ENCODE results near the gene ACTN4.
"Not testable (repeated sequence)": the region's sequence is repeated elsewhere in the genome, so short reads cannot be mapped to it uniquely, and the experiment has no call there.

Gene ACTN4

GRCh38 chr19:38618590-38619360, 28.7 kb upstream of the ACTN4 start, which contains the start of gene EIF3K:
Gene EIF3K, plus strand, starts transcription at chr19:38619188. Its CDS starts 81 bp downstream, at chr19:38619269.
- H3K9ac ChIP-seq (ENCODE audit: low read depth in 1 of 2, low read length in 2 of 2) = peak within 1 kb of the TSS; percentile 95 to 98
- peak within 1 kb of the TSS; percentile 84 to 88 for H3K27ac ChIP-seq (ENCODE audit: low read depth in 2 of 2, low read length in 2 of 2)
- H3K4me3 ChIP-seq (ENCODE audit: low read length in 2 of 2) = peak within 1 kb of the TSS; percentile 99 to 100
- H3K4me1 ChIP-seq (ENCODE audit: control insufficient read depth in 2 of 2, insufficient read depth in 2 of 2, low read length in 2 of 2) = peaks cover 16 to 18% of the 10 kb centered on the region in 2 donors
- no peaks in the 10 kb centered on the region for H3K27me3 ChIP-seq (ENCODE audit: control insufficient read depth in 2 of 2, insufficient read depth in 2 of 2, low read length in 2 of 2)
- H3K9me3 ChIP-seq (ENCODE audit: control insufficient read depth in 2 of 2, low read length in 2 of 2) = no peaks in the 10 kb centered on the region
- H3K36me3 ChIP-seq (ENCODE audit: control insufficient read depth in 2 of 2, insufficient read depth in 2 of 2, low read length in 2 of 2) = peaks cover 16 to 25% of the 10 kb centered on the region in 2 donors

GRCh38 chr19:38619361-38620174, 27.9 kb upstream of the ACTN4 start:
- H3K4me3 ChIP-seq (ENCODE audit: low read length in 2 of 2) = peak overlapping the region; percentile 99 to 100
- H3K9me3 ChIP-seq (ENCODE audit: control insufficient read depth in 2 of 2, low read length in 2 of 2) = no peaks in the 10 kb centered on the region
- H3K9ac ChIP-seq (ENCODE audit: low read depth in 1 of 2, low read length in 2 of 2) = peak overlapping the region; percentile 95 to 98
- no peaks in the 10 kb centered on the region for H3K27me3 ChIP-seq (ENCODE audit: control insufficient read depth in 2 of 2, insufficient read depth in 2 of 2, low read length in 2 of 2)
- H3K4me1 ChIP-seq (ENCODE audit: control insufficient read depth in 2 of 2, insufficient read depth in 2 of 2, low read length in 2 of 2) = peaks cover 16 to 18% of the 10 kb centered on the region in 2 donors
- peaks cover 22 to 33% of the 10 kb centered on the region in 2 donors for H3K36me3 ChIP-seq (ENCODE audit: control insufficient read depth in 2 of 2, insufficient read depth in 2 of 2, low read length in 2 of 2)
- peak overlapping the region; percentile 84 to 88 for H3K27ac ChIP-seq (ENCODE audit: low read depth in 2 of 2, low read length in 2 of 2)

GRCh38 chr19:38624822-38625221, 22.6 kb upstream of the ACTN4 start:
- H3K4me3 ChIP-seq (ENCODE audit: low read length in 2 of 2) = no peak overlapping the region
- H3K27me3 ChIP-seq (ENCODE audit: control insufficient read depth in 2 of 2, insufficient read depth in 2 of 2, low read length in 2 of 2) = no peaks in the 10 kb centered on the region
- H3K4me1 ChIP-seq (ENCODE audit: control insufficient read depth in 2 of 2, insufficient read depth in 2 of 2, low read length in 2 of 2) = peaks cover 5 to 7% of the 10 kb centered on the region in 2 donors
- no peaks in the 10 kb centered on the region for H3K9me3 ChIP-seq (ENCODE audit: control insufficient read depth in 2 of 2, low read length in 2 of 2)
- H3K36me3 ChIP-seq (ENCODE audit: control insufficient read depth in 2 of 2, insufficient read depth in 2 of 2, low read length in 2 of 2) = peaks cover 48 to 73% of the 10 kb centered on the region in 2 donors
- no peak overlapping the region for H3K9ac ChIP-seq (ENCODE audit: low read depth in 1 of 2, low read length in 2 of 2)
- no peak overlapping the region for H3K27ac ChIP-seq (ENCODE audit: low read depth in 2 of 2, low read length in 2 of 2)

- no peaks in the 10 kb centered on the region for H3K27me3 ChIP-seq (ENCODE audit: control insufficient read depth in 2 of 2, insufficient read depth in 2 of 2, low read length in 2 of 2)
- no peak overlapping the region for H3K9ac ChIP-seq (ENCODE audit: low read depth in 1 of 2, low read length in 2 of 2)
- H3K36me3 ChIP-seq (ENCODE audit: control insufficient read depth in 2 of 2, insufficient read depth in 2 of 2, low read length in 2 of 2) = peaks cover 41 to 72% of the 10 kb centered on the region in 2 donors
- H3K27ac ChIP-seq (ENCODE audit: low read depth in 2 of 2, low read length in 2 of 2) = no peak overlapping the region
- H3K4me1 ChIP-seq (ENCODE audit: control insufficient read depth in 2 of 2, insufficient read depth in 2 of 2, low read length in 2 of 2) = no peaks in the 10 kb centered on the region
- H3K4me3 ChIP-seq (ENCODE audit: low read length in 2 of 2) = no peak overlapping the region
- H3K9me3 ChIP-seq (ENCODE audit: control insufficient read depth in 2 of 2, low read length in 2 of 2) = no peaks in the 10 kb centered on the region
These were observed 21.0 kb upstream of the ACTN4 start for GRCh38 chr19:38626401-38626800.

- Histone ChIP-seq H3K27ac (ENCODE audit: low read depth in 2 of 2, low read length in 2 of 2) (no peak overlapping the region), H3K36me3 (ENCODE audit: control insufficient read depth in 2 of 2, insufficient read depth in 2 of 2, low read length in 2 of 2) (peaks cover 36 to 59% of the 10 kb centered on the region in 2 donors), H3K27me3 (ENCODE audit: control insufficient read depth in 2 of 2, insufficient read depth in 2 of 2, low read length in 2 of 2) (no peaks in the 10 kb centered on the region), H3K9ac (ENCODE audit: low read depth in 1 of 2, low read length in 2 of 2) (no peak overlapping the region), H3K9me3 (ENCODE audit: control insufficient read depth in 2 of 2, low read length in 2 of 2) (no peaks in the 10 kb centered on the region), H3K4me3 (ENCODE audit: low read length in 2 of 2) (no peak overlapping the region), H3K4me1 (ENCODE audit: control insufficient read depth in 2 of 2, insufficient read depth in 2 of 2, low read length in 2 of 2) (peaks cover 0 to under 1% of the 10 kb centered on the region in 2 donors)
These were observed 17.9 kb upstream of the ACTN4 start for GRCh38 chr19:38629568-38629967.

- not testable (repeated sequence) for H3K9ac ChIP-seq (ENCODE audit: low read depth in 1 of 2, low read length in 2 of 2); H3K4me3 ChIP-seq (ENCODE audit: low read length in 2 of 2); H3K27me3 ChIP-seq (ENCODE audit: control insufficient read depth in 2 of 2, insufficient read depth in 2 of 2, low read length in 2 of 2); H3K27ac ChIP-seq (ENCODE audit: low read depth in 2 of 2, low read length in 2 of 2); H3K9me3 ChIP-seq (ENCODE audit: control insufficient read depth in 2 of 2, low read length in 2 of 2)
- H3K36me3 ChIP-seq (ENCODE audit: control insufficient read depth in 2 of 2, insufficient read depth in 2 of 2, low read length in 2 of 2) = peaks cover 33 to 53% of the 10 kb centered on the region in 2 donors
- peaks cover 10 to 11% of the 10 kb centered on the region in 2 donors for H3K4me1 ChIP-seq (ENCODE audit: control insufficient read depth in 2 of 2, insufficient read depth in 2 of 2, low read length in 2 of 2)
These were observed 16.1 kb upstream of the ACTN4 start for GRCh38 chr19:38631301-38631700.

- peaks cover 26 to 49% of the 10 kb centered on the region in 2 donors for H3K36me3 ChIP-seq (ENCODE audit: control insufficient read depth in 2 of 2, insufficient read depth in 2 of 2, low read length in 2 of 2)
These were observed 15.5 kb upstream of the ACTN4 start for GRCh38 chr19:38631811-38632475.

GRCh38 chr19:38632476-38633213, 14.8 kb upstream of the ACTN4 start:
- H3K9ac ChIP-seq (ENCODE audit: low read depth in 1 of 2, low read length in 2 of 2) = no peak overlapping the region
- no peaks in the 10 kb centered on the region for H3K9me3 ChIP-seq (ENCODE audit: control insufficient read depth in 2 of 2, low read length in 2 of 2)
- peaks cover 26 to 43% of the 10 kb centered on the region in 2 donors for H3K36me3 ChIP-seq (ENCODE audit: control insufficient read depth in 2 of 2, insufficient read depth in 2 of 2, low read length in 2 of 2)
- no peak overlapping the region for H3K4me3 ChIP-seq (ENCODE audit: low read length in 2 of 2)
- H3K27me3 ChIP-seq (ENCODE audit: control insufficient read depth in 2 of 2, insufficient read depth in 2 of 2, low read length in 2 of 2) = no peaks in the 10 kb centered on the region
- no peak overlapping the region for H3K27ac ChIP-seq (ENCODE audit: low read depth in 2 of 2, low read length in 2 of 2)
- H3K4me1 ChIP-seq (ENCODE audit: control insufficient read depth in 2 of 2, insufficient read depth in 2 of 2, low read length in 2 of 2) = peaks cover 17 to 20% of the 10 kb centered on the region in 2 donors

More at GRCh38 chr19:38631811-38632475, 15.5 kb upstream of the ACTN4 start:
- peaks cover 16 to 17% of the 10 kb centered on the region in 2 donors for H3K4me1 ChIP-seq (ENCODE audit: control insufficient read depth in 2 of 2, insufficient read depth in 2 of 2, low read length in 2 of 2)
- not testable (repeated sequence) for H3K9ac ChIP-seq (ENCODE audit: low read depth in 1 of 2, low read length in 2 of 2); H3K4me3 ChIP-seq (ENCODE audit: low read length in 2 of 2); H3K27me3 ChIP-seq (ENCODE audit: control insufficient read depth in 2 of 2, insufficient read depth in 2 of 2, low read length in 2 of 2); H3K27ac ChIP-seq (ENCODE audit: low read depth in 2 of 2, low read length in 2 of 2); H3K9me3 ChIP-seq (ENCODE audit: control insufficient read depth in 2 of 2, low read length in 2 of 2)

- peaks cover 20 to 21% of the 10 kb centered on the region in 2 donors for H3K4me1 ChIP-seq (ENCODE audit: control insufficient read depth in 2 of 2, insufficient read depth in 2 of 2, low read length in 2 of 2)
- H3K9me3 ChIP-seq (ENCODE audit: control insufficient read depth in 2 of 2, low read length in 2 of 2) = no peaks in the 10 kb centered on the region
- H3K9ac ChIP-seq (ENCODE audit: low read depth in 1 of 2, low read length in 2 of 2) = peak overlapping the region in 1 of 2 donors; percentile 50
- no peaks in the 10 kb centered on the region for H3K27me3 ChIP-seq (ENCODE audit: control insufficient read depth in 2 of 2, insufficient read depth in 2 of 2, low read length in 2 of 2)
- peak overlapping the region in 1 of 2 donors; percentile 26 for H3K27ac ChIP-seq (ENCODE audit: low read depth in 2 of 2, low read length in 2 of 2)
- H3K4me3 ChIP-seq (ENCODE audit: low read length in 2 of 2) = no peak overlapping the region
- peaks cover 15 to 25% of the 10 kb centered on the region in 2 donors for H3K36me3 ChIP-seq (ENCODE audit: control insufficient read depth in 2 of 2, insufficient read depth in 2 of 2, low read length in 2 of 2)
These were observed 12.5 kb upstream of the ACTN4 start for GRCh38 chr19:38634757-38635482.
